GM18498 (cell line): ENCODE measurements around the gene EPC2.

Source experiments
- ATAC-seq: cut with Tn5 transposase; IDR thresholded peaks from one replicate; pipeline ENCODE4 v1.9.1; 2021; ENCODE audit warnings: mild to moderate bottlenecking, moderate library complexity; ENCODE audit not compliant: unreplicated experiment

Gene EPC2

DNA sequence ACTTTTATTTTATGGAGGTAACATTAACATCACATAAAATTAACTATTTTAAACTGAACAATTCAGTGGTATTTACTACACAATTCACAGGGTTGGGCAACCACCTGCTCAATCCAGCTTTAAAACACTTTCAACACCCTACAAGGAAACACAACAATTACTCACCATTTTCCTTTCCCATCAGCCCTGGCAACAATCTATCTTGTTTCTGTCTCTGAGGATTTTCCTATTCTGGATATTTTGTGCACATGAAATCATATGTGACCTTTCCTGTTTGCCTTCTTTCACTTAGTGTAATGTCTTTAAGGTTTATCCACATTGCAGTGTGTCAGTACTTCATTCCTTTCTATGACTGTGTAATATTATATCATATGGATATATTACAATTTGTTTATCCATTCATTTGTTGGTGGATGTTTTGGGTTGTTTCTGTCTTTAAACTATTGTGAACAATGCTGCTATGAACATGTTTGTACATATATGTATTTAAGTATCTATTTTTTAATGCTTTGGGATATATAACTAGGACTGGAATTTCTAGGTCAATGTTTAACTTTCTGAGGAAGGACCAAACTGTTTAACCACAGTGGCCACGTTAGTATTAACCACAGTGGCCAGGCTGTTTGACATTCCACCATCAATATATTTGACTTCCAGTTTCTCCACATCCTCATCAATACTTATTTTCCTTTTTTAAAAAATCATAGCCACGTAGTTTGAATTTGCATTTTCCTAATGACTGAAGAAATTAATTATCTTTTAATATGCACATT, 158.1 kb downstream of the EPC2 start:
- no peak for ATAC-seq

- ATAC-seq, result no peak
Observed at GRCh38 chr2:148810081-148810480, 165.5 kb downstream of the EPC2 start.

GRCh38 chr2:148812306-148812705, 167.8 kb downstream of the EPC2 start:
- no peak for ATAC-seq

- peak; percentile 99 for ATAC-seq
Observed at GRCh38 chr2:148813603-148814065, 169.1 kb downstream of the EPC2 start.

DNA sequence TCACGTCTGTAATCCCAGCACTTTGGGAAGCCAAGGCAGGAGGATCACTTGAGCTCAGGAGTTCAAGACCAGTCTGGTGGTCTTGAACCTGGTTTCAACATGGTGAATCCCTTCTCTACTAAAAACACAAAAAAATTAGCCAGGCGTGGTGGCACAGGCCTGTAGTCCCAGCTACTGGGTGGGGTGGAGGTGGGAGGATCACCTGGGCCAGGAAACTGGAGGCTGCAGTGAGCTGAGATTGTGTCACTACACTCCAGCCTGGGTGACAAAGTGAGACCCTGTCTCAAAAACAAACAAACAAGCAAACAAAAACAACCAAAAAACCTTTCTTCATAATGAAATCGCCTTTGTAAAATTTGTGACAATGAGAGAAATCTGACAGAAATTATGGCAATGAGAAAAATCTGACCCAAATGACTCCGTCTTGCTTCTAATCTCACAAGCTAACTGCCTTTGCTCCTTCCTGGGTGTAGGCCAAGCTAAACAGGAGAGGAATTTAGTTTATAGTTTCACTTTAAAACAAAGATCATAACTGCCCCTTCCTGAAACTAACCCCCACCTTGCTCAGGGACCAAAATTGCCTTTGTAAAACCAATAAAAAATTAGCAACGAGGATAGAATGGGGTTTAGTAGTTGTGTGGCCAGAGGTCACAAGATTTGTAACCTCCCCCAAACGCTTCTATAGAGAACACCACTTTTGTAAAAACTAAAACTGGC, 169.8 kb downstream of the EPC2 start:
- ATAC-seq, result peak; percentile 14

DNA sequence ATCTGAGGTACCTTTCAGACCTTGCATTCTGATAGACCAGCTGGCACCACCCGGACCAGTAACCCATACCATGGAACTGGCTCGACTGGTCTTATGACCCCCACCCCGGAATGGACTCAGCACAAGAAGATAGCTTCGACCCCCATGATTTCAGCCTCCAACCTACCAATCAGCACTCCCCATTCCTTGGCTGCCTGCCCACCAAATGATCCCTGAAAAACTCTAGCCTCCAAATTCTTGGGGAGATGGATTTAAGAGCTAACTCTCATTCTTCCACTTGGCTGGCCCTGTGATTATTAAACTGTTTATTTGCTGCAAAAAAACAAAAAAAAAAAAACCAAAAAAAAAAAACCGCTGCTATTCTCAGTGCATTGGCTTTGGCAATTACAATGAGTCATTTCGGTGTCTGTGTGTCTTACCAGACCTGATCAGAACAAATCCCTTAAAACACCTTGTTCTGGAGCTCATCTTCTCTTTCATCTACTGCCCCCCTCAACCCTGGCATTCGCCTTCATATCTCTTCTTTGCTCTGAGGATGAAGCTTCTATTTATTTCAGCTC, 170.4 kb downstream of the EPC2 start:
- no peak for ATAC-seq

DNA sequence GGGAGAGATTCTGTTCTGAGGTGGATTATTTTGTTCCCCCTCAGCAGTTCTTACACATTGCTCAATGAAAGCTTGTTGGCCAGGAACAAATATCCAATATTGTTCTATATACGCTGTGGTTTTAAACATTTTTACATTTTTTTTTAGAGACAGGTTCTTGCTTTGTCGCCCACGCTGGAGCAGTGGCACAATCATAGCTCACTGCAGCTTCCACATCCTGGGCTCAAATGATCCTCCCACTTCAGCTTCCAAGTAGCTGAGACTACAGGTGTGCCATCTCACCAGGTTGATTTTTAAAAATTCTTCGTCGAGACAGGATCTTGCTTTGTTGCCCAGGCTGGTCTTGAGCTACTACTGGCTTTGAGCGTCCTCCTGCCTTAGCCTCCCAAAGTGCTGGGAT, 171.6 kb downstream of the EPC2 start:
- ATAC-seq, result no peak

- no peak for ATAC-seq
Observed at GRCh38 chr2:148817210-148817708, 172.7 kb downstream of the EPC2 start.

GRCh38 chr2:148819019-148819585, 174.6 kb downstream of the EPC2 start:
- ATAC-seq, result no peak

DNA sequence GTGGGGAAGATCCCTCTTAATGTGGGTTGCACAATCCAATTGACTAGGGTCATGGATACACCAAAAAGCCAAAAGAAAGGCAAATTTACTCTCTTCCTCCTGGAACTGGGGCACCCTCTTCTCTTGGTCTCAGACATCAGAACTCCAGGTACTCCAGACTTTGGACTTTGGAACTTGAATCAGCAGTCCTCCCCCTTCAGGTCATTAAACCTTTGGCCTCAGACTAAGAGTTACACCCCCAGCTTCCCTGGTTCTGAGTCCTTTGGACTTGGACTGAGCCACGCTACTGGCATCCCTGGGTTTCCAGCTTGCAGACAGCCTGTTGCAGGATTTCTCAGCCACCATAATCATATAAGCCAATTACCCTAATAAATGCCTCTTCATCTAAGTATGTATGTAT, 179.6 kb downstream of the EPC2 start:
- no peak for ATAC-seq

- ATAC-seq, result no peak
Observed at GRCh38 chr2:148826791-148827190, 182.2 kb downstream of the EPC2 start.

DNA sequence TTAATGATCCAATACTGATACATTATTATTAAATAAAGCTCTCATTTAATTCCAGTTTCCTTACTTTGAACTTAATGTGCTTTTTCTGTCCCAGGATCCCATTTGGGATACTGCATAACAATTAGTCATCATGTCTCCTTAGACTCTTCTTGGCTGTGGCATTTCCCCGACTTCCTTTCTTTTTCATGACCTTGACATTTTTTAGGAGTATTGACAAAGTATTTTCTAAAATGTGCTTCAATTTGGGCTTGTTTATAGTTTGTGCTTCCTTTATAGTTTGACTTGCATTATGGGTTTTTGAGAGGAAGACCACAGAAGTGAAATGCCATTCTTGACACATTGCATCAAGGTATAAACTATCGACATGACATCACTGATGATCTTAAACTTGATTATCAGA, 184.4 kb downstream of the EPC2 start:
- no peak for ATAC-seq

DNA sequence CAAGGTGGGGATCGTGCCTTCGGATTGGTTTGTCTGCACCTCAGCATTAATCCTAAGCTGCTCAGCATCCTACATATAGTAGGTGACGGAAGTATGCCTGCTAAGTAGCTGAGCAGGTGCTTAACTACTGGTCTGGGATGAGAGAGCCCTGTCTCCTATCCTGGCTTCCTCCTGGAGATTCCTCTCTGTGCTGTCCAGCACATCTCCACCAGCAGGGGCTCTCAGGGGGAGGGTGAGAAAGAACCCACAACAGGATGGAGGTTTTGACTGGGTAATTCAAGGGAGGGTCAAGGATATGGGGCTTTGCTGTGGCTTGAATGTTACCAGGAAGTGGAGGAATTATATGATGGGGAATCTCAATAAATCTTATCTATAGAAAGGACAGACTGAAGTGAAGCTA, 185.1 kb downstream of the EPC2 start:
- no peak for ATAC-seq

GRCh38 chr2:148832637-148833036, 188.1 kb downstream of the EPC2 start:
- ATAC-seq, result no peak
